HG03103 (cell line): Measurements from ENCODE around the gene DCTN5.
A peak's percentile ranks its signal among the peaks of the same experiment; 100 is the strongest.

Experiments
- ATAC-seq: cut with Tn5 transposase; IDR thresholded peaks from one replicate; pipeline ENCODE4 v1.9.1; 2021; ENCODE audit warnings: low read depth; ENCODE audit not compliant: unreplicated experiment

Gene DCTN5

GRCh38 chr16:23651943-23652468, 10.7 kb downstream of the DCTN5 start:
- no peak for ATAC-seq

- ATAC-seq = no peak
Measured at GRCh38 chr16:23663918-23664317, 22.7 kb downstream of the DCTN5 start.

- no peak for ATAC-seq
Measured at GRCh38 chr16:23666571-23667354, 25.5 kb downstream of the DCTN5 start.

- no peak for ATAC-seq
Measured at GRCh38 chr16:23667355-23667659, 26.0 kb downstream of the DCTN5 start.

GRCh38 chr16:23668225-23668624, 27.0 kb downstream of the DCTN5 start:
- ATAC-seq = no peak

GRCh38 chr16:23668873-23669272, 27.6 kb downstream of the DCTN5 start:
- ATAC-seq = no peak

GRCh38 chr16:23670137-23670776, 29.0 kb downstream of the DCTN5 start:
- peak; percentile 92 for ATAC-seq

GRCh38 chr16:23673971-23674614, 32.8 kb downstream of the DCTN5 start:
- no peak for ATAC-seq

GRCh38 chr16:23676924-23677480, 35.7 kb downstream of the DCTN5 start:
- ATAC-seq = no peak

- ATAC-seq = peak; percentile 76
Measured at GRCh38 chr16:23678430-23679273, 37.4 kb downstream of the DCTN5 start, which contains the start of gene PLK1. TSS of gene PLK1 (plus strand) at chr16:23678889. CDS start at chr16:23678933, 44 bp downstream.

- no peak for ATAC-seq
Measured at GRCh38 chr16:23679274-23679985, 38.2 kb downstream of the DCTN5 start.

- ATAC-seq = no peak
Measured at GRCh38 chr16:23679986-23680336, 38.7 kb downstream of the DCTN5 start.

- ATAC-seq = no peak
Measured at GRCh38 chr16:23682181-23682580, 40.9 kb downstream of the DCTN5 start.

GRCh38 chr16:23683487-23683886, 42.2 kb downstream of the DCTN5 start:
- no peak for ATAC-seq

- no peak for ATAC-seq
Measured at GRCh38 chr16:23687034-23687808, 46.0 kb downstream of the DCTN5 start.

GRCh38 chr16:23689442-23690187, 48.3 kb downstream of the DCTN5 start:
- ATAC-seq = no peak

GRCh38 chr16:23690771-23691482, 49.7 kb downstream of the DCTN5 start:
- ATAC-seq = no peak
